Stimulated activated CD8-positive, alpha-beta memory T cell treated with anti-CD3 and anti-CD28 coated beads, Interleukin-12 subunit alpha, Interleukin-12 subunit beta, amount 100 ng/mL, for 24 hours (primary cell): ENCODE measurements around the gene SLC24A1.

ENCODE experiments used
- DNase-seq: peaks from one replicate; pipeline ENCODE4 v3.0.0-alpha.2; 2020; ENCODE audit errors: extremely low read depth

The SLC24A1 gene

DNA sequence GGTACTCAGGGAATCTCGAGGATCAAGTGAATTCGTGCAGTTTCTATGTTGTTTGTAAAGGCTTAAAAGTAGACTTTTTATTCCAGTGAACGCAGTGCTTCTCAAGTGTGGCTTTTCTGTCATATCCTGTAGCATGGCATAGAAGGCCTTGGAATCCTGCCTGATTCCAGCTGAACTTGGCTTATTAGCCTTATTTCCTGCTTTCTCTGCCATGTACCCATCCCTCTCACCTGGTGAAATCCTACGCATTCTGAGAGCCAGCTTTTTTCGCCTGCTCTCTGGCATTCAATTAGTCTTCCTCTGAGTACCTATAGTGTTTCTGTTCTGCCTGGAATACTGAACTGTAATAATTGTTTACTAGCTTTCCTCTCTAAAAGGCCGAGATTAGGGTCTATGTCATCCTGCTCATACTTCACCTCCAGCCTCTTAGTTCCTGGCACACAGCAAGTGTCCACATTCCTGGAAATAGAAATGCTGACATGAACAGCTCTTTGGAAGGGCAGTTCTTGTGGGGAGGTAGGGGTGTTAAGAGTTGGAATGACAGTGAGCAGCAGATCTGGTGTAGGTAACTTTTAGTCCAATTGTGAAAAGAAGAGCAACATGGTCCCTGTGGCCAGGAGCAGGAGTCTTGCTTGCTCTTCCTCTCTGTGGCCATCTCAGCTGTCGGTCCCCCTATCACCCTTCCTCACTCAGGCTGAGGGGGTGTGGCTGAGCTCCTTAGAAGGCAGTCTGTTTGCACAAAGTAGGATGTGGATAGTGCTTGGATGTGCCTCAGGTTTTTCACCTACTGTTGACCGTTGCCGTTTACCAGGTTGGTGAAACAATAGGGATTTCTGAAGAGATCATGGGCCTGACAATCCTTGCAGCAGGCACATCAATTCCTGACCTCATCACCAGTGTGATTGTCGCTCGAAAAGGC lies 30.4 kb downstream of the SLC24A1 start:
- DNase-seq = no peak

DNA sequence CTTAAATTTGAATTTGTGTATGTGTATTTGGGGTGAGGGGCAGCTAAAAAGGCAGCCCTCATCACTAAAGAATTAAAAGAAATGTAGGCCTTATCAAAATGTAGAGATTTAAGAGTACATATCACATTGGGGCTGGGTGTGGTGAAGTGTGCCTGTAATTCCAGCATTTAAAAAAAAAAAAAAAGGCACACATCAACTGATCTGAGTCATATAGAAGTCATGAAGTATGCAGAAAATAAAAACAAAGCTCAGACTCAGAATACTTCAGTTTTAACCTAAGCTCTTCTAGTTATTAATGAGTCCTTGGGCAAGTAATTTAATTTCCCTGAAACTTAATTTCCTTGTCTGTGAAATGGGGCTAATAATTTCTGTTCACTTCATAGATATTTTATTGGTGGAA lies 31.6 kb downstream of the SLC24A1 start:
- no peak for DNase-seq

DNA sequence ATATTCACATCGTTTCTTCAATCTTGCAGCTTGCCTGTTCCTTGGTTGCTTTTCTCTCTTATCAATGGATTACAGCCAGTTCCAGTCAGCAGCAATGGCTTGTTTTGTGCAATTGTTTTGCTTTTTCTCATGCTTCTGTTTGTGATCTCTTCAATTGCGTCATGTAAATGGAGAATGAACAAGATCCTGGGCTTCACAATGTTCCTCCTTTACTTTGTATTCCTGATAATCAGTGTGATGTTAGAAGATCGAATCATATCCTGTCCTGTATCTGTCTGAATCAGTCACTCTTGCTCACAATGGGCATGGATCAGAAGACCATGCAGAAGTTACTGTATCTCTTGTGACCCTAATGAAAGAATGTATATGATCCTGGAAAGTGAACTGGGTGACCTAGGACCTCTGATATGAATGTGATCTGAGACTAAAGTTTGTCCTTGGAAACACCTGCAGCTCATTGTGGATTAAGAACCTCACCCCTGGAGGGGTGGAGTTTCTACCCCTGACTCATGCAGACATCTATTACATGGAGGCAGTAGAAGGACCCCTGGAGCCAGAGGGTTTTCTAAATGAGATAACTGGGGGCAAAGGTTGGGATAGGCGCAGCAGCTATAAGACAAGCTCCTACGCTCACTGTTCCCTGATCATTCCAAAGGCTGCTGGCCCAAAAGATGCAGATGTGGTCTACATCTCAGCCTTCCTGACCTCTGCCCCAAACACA lies 32.2 kb downstream of the SLC24A1 start:
- DNase-seq = no peak

DNA sequence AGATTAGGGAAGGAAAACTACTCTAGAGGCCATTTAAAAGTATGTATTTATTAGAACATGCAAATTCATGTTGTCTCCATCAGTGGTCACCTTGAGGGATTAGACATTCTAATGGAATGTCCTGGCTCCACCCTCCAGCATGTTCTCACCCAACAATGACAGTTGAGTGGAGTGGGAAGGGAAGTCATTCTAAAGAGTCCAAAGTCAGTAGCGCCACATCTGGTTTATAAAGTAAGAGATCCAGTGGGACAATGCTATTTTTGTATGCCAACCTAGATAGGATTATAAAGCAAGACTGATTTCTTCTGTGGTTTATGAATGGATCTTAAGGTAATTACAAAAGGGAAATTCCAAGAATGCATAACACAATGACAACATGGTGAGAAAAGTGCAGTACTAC lies 33.3 kb downstream of the SLC24A1 start:
- no peak for DNase-seq

DNA sequence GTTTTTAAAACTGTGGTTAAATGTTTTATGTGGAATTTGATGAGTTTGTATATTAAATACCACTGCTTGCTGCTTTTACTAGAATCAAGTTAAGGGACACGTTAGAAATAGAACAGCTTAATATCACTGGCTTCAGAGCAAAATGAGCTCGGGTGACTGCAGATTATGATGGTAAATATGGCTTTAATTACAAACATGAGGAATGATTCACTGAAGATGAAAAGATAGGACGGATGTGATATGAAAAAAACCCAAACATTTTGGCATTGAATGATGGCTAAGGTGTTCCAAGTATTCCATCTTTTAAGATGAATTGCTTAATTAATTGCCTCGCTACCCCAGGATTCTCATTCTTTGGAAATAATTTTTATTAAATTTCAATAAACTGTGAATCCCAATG lies 33.7 kb downstream of the SLC24A1 start:
- DNase-seq = no peak

DNA sequence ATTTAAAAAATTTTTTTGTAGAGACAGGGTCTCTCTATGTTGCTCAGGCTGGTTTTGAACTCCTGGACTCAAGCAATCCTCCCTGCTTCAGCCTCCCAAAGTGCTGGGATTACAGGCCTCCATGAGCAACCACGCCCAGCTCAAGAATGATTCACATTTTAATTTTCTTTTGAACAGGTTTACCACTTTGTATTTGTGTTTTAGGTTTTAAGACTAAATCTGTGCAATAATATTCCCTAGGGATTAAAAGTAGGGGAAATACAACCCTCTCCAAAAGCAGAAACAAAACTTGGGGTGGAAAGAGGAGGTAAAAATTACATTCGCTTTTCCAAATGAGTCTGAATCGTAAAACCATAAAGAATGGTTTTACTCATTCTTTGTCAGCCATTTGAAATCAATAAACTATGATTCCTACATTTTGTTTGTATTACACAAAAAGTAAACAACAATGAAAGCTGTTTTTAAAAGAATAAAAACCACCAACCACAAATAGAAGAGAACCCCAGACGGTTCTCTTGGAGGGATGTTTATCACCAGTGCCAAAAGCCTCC lies 37.8 kb downstream of the SLC24A1 start:
- no peak for DNase-seq

DNA sequence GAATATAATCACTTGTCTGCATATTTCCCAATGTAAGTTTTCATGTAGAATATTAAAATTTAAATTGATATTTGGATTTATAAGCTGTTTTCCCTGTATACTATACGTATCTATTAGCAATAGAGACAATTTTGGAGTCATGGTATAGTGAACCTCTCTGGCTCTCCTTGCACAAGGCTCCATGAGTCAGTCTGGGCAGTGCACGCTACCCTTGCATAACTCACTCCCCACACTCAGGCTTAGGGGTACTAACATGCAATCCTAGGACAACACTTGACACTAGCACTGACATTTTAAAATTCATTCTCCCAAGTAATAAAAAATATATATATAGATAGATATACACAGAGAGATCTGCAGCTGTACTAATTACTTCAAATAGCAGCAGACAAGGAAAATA lies 39.2 kb downstream of the SLC24A1 start:
- no peak for DNase-seq

DNA sequence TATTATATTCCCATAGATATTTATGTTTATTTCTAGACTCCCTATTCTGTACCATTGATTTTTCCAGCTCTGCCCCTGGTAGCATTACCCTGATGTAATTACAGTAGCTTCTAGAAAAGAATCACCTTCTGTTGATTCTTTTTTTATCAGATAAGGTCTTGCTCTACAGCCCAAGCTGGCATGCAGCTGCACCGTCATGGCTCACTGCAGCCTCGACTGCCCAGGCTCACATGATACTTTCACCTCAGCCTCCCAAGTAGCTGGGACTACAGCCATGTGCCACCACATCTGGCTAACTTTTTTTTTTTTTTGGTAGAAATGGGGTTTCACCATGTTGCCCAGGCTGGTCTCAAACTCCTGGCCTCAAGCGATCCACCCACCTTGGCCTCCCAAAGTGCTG lies 41.8 kb downstream of the SLC24A1 start:
- no peak for DNase-seq

DNA sequence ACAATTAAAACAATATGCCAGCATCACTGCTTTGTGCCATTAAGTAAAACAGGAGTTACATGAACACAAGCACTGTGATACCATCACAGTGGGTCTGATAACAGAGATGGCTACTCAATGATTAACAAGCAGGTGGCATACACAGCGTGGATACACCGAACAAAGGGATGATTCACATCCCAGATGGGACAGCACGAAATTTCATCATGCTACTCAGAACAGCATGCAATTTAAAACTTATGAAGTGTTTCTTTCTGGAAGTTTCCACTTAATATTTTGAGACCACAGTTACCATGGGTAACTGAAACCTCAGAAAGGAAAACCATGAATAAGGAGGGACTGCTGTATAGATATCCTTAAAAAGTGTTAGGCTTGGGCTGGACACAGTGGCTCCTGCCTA lies 44.5 kb downstream of the SLC24A1 start:
- no peak for DNase-seq

DNA sequence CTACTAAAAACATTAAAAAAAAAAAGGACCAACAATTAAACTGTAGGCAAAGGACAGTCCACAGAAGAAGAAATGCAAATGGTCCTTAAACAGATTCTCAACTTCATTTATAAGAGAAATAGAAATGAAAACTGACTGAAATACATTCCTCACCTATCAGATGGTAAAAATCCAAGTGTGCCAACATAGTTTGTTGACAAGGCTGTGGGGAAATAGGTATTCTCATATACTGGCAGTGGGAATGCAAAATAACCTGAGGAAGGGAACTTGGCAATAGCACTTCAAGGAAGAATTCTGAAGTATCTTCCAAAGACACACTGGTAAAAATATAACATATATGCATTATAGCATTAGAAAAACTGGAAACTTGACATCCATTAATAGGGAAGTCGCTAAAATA lies 53.8 kb downstream of the SLC24A1 start:
- DNase-seq = no peak

DNA sequence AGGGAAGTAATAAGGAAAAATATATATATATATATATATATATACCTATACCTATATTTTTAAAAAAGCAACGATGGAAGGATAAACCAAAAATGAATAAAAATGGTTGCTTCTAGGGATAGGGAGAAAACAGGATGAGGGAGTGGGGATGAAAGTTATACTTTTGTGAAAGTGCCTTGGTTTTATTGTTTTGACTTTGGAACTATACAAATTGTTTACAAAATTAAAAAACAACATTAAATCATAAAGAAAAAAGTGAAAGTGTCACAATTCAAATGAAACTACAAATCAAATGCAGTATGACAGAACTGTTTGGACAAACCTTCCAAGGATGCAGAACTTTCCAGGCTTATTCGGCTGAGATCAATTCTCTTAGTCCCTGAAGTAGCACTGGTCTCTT lies 54.4 kb downstream of the SLC24A1 start:
- no peak for DNase-seq

DNA sequence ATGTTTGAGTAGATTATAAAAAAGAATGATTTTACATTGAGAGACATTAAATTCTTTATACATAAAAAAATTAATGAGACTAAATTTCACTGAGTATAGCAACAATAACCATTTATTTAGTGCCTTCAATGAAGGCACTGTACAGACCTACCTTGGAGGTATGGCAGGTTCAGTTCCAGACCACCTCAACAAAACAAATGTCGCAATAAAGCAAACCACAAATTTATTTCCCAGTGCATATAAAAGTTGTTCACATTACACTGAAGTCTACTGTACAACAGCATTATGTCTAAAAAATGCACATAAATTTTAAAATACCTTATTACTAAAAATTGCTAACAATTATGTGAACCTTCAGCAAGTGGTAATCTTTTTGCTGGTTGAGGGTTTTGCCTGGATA lies 58.8 kb downstream of the SLC24A1 start:
- DNase-seq = no peak

DNA sequence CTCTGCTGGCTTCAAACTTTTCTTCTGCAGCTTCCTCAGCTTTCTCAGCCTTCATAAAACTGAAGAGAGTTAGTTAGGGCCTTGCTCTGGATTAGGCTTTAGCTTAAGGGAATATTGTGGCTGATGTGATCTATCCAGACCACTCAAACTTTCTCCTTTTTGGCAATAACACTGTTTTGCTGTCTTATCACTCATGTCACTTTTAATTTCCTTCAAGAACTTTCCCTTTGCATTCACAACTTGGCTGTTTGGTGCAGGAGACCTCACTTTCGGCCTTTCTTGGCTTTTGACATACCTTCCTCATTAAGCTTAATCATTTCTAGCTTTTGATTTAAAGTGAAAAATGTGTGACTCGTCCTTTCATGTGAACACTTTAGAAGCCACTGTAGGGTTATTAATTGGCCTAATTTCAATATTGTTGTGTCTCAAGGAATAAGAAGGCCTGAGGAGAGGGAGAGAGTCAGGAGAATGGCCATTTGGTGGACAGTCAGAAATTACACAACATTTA lies 60.7 kb downstream of the SLC24A1 start:
- no peak for DNase-seq

DNA sequence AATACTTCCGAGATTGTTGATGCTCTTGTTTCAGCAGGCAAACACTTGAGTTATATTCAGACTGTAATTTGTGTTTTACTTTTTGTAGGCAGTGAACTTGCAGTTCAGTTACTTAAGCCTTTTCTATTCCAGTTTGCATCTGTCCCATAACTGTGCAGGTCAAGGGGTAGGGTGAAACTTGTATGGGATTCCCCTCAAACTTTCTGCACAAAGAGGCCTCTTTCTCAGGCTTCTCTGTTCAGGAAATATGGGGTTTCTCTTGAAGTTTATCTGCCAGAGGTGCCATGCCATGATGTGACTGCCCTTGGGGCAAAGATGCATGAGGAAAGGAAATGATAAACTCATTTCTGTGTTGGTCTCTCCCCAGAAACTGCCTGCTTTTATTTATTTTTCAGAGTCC lies 66.7 kb downstream of the SLC24A1 start:
- no peak for DNase-seq

DNA sequence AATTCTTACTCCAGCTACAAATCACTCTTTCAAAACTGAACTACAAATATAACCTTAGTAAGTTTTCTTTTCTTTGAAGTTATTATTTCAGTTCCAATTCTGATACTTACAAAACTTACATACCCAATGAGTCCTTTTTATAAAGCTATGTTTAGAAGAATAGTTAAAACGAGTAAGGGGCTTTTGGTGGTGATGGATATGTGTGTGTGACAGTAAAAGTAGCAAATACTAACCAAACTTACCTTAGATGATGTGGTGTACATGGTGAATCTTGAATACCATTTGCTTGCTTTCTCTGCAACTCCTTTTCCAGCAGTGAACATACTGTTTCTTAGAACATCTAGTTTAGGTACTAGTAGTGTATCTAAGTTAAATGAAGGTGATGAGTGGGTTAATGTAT lies 68.4 kb downstream of the SLC24A1 start:
- DNase-seq = no peak

DNA sequence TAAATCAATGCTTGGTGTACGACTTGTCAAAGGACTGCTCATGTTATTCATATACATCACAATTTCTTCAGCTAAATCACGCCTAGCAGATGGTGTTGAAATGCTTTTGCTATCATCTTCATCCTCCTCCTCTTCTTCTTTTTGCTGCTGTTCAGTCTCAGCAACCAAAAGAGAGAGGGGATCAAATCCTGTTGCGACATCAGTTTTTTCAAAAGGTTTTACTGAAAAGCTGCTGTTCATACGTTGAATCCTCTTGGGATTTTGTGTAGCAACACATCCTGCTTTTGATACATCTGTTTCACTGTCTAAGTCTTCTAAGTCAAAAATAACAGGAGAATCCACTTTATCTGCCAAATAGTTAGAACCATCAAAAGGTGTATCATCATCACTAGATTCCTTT lies 69.0 kb downstream of the SLC24A1 start:
- no peak for DNase-seq

DNA sequence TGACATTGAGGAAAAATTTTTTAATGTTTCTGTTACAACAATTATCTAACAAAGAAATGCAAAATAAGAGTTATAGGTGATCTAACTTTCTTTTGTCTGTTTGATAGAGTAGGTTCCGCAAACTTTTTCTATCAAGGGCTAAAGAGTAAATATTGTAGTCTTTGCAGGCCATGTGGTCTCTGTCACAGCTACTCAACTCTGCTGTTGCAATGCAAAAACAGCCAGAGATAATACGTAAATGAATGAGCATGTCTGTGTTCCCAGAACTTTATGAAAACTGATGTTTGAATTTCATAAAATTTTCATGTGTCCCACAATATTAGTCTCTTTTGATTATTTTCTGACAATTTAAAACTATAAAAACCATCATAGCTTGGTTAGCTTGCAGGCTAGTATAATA lies 73.3 kb downstream of the SLC24A1 start:
- DNase-seq = no peak
